DOHH2 (cell line): Measurements from ENCODE around the gene CDNF.

Experiments used
- H3F3A ChIP-seq: fragments of 200-600 bp; sonication (generic), shearing (Covaris generic); 2 replicates; pipeline ENCODE4 v1.6.0; 2016; ENCODE audit warnings: antibody characterized with exemption, mild to moderate bottlenecking; ENCODE audit not compliant: control insufficient read depth, insufficient read depth
- H3K27ac ChIP-seq: fragments of 200-600 bp; sonication (generic); 2 replicates; pipeline ENCODE4 v1.5.1; 2014; ENCODE audit warnings: low read depth, mild to moderate bottlenecking, low read length, moderate library complexity
- H3K27me3 ChIP-seq: fragments of 200-600 bp; sonication (generic); 2 replicates; pipeline ENCODE4 v1.6.1; 2014; ENCODE audit warnings: mild to moderate bottlenecking, low read length, mixed read lengths; ENCODE audit not compliant: control insufficient read depth
- H3K36me3 ChIP-seq: fragments of 200-600 bp; sonication (generic); 2 replicates; pipeline ENCODE4 v1.6.1; 2014; ENCODE audit warnings: mild to moderate bottlenecking, low read length, moderate library complexity, mixed read lengths; ENCODE audit not compliant: control insufficient read depth
- H3K4me1 ChIP-seq: fragments of 200-600 bp; sonication (generic); 2 replicates; pipeline ENCODE4 v1.6.1; 2014; ENCODE audit warnings: mild to moderate bottlenecking, low read length, mixed read lengths; ENCODE audit not compliant: control insufficient read depth
- H3K4me2 ChIP-seq: fragments of 200-600 bp; sonication (generic); 2 replicates; pipeline ENCODE4 v1.6.0; 2014; ENCODE audit warnings: mild to moderate bottlenecking, low read length, moderate library complexity
- H3K4me3 ChIP-seq: fragments of 200-600 bp; sonication (generic); 2 replicates; pipeline ENCODE4 v1.5.1; 2014; ENCODE audit warnings: mild to moderate bottlenecking, low read length, mixed read lengths
- H3K79me2 ChIP-seq: fragments of 200-600 bp; sonication (generic); 2 replicates; pipeline ENCODE4 v1.6.1; 2014; ENCODE audit warnings: mild to moderate bottlenecking, low read length, mixed read lengths; ENCODE audit not compliant: control insufficient read depth
- H3K9me2 ChIP-seq: fragments of 200-600 bp; sonication (generic); replicated peaks from 2 replicates; pipeline ENCODE4 v1.6.1; 2014; ENCODE audit warnings: mild to moderate bottlenecking, low read length, mixed read lengths; ENCODE audit not compliant: control insufficient read depth
- H3K9me3 ChIP-seq: fragments of 200-600 bp; sonication (generic); 2 replicates; pipeline ENCODE4 v1.6.1; 2014; ENCODE audit warnings: antibody characterized with exemption, low read length, mixed read lengths; ENCODE audit not compliant: control insufficient read depth, insufficient read depth
- H4K20me1 ChIP-seq: fragments of 200-600 bp; sonication (generic); 2 replicates; pipeline ENCODE4 v1.6.0; 2014; ENCODE audit warnings: low read depth, mild to moderate bottlenecking, antibody characterized with exemption, low read length, moderate library complexity; ENCODE audit not compliant: control insufficient read depth, insufficient read depth
- EZH2phosphoT487 ChIP-seq: fragments of 200-600 bp; sonication (generic); IDR thresholded peaks from 2 replicates; pipeline ENCODE4 v1.6.1; 2017; ENCODE audit warnings: borderline replicate concordance, mild to moderate bottlenecking, antibody characterized with exemption, low read length, moderate library complexity, mixed read lengths
- TF ChIP-seq, protein P1 (sequence below): fragments of 200-600 bp; sonication (generic); IDR thresholded peaks from one replicate; pipeline ENCODE4 v1.5.1; 2014; ENCODE audit warnings: antibody characterized with exemption, mild to moderate bottlenecking, low read depth, low read length; ENCODE audit not compliant: poor library complexity, severe bottlenecking

The CDNF gene

DNA sequence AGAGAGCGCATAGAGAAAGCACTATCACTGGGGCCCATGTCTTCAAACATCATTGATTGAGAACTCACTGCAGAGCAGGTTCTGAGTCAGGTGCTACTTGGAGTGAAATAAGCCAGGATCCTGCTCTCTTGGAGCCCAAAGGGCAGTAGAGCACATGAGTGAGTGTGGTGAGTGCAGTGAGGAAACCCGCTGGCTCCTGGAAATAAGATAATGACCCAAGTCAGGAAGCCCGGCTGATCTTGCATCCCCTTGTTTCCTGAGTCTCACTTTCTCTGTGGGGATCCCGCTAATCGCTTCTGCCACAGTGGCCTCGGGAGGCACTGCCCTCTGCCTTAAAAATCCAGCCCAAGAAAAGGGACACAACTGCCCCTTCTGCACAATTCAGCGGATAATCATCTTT lies 56.1 kb downstream of the CDNF start:
- Histone ChIP-seq H4K20me1 (no peaks in the 10 kb centered on the region), H3K36me3 (no peaks in the 10 kb centered on the region), H3K4me2 (no peak overlapping the region), H3K4me3 (no peak overlapping the region), H3K27me3 (no peaks in the 10 kb centered on the region), H3K27ac (no peak overlapping the region), H3K9me2 (no peaks in the 10 kb centered on the region), H3K4me1 (peaks cover 11% of the 10 kb centered on the region), H3F3A (no peaks in the 10 kb centered on the region), H3K9me3 (peaks cover 10% of the 10 kb centered on the region; the same call in 1 of the 2 replicates), H3K79me2 (no peaks in the 10 kb centered on the region)
- no peak for TF ChIP-seq EZH2phosphoT487
- TF ChIP-seq, protein P1, sequence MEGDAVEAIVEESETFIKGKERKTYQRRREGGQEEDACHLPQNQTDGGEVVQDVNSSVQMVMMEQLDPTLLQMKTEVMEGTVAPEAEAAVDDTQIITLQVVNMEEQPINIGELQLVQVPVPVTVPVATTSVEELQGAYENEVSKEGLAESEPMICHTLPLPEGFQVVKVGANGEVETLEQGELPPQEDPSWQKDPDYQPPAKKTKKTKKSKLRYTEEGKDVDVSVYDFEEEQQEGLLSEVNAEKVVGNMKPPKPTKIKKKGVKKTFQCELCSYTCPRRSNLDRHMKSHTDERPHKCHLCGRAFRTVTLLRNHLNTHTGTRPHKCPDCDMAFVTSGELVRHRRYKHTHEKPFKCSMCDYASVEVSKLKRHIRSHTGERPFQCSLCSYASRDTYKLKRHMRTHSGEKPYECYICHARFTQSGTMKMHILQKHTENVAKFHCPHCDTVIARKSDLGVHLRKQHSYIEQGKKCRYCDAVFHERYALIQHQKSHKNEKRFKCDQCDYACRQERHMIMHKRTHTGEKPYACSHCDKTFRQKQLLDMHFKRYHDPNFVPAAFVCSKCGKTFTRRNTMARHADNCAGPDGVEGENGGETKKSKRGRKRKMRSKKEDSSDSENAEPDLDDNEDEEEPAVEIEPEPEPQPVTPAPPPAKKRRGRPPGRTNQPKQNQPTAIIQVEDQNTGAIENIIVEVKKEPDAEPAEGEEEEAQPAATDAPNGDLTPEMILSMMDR, result no peak

GRCh38 chr10:14779001-14779651 lies 58.7 kb downstream of the CDNF start:
- H3K36me3 ChIP-seq, result no peaks in the 10 kb centered on the region
- H3K79me2 ChIP-seq, result no peaks in the 10 kb centered on the region
- no peaks in the 10 kb centered on the region for H3K9me2 ChIP-seq
- no peaks in the 10 kb centered on the region for H3F3A ChIP-seq
- H3K4me2 ChIP-seq, result no peak overlapping the region
- no peaks in the 10 kb centered on the region for H3K27me3 ChIP-seq
- H3K4me1 ChIP-seq, result peaks cover 11% of the 10 kb centered on the region
- no peak overlapping the region for H3K27ac ChIP-seq
- H3K9me3 ChIP-seq, result no peaks in the 10 kb centered on the region
- no peaks in the 10 kb centered on the region for H4K20me1 ChIP-seq
- no peak overlapping the region for H3K4me3 ChIP-seq
- no peak for TF ChIP-seq EZH2phosphoT487
- TF ChIP-seq, protein P1, result no peak

DNA sequence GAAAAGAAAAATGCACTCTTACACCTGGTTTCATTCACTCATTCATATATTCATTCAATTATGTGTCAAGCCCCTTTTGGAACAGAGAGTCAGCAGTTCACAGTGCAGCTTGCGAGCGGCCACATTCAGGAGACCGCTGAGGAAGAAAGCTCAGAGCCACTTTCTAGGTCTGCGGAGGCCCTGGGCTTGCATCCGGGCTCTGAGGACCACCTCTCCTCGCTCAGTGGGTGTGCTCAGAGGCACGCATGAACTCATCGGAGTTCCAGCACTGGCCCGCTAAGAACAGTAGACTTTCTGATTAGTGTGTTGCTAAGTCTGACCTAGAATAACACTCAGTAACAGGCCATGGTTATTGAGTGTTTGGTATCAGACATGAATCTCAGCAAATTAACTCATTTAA lies 61.3 kb downstream of the CDNF start:
- TF ChIP-seq, protein P1, result no peak
- no peak for TF ChIP-seq EZH2phosphoT487
- Histone ChIP-seq H4K20me1 (no peaks in the 10 kb centered on the region), H3K4me2 (no peak overlapping the region), H3K9me2 (no peaks in the 10 kb centered on the region), H3K9me3 (no peaks in the 10 kb centered on the region), H3K4me3 (no peak overlapping the region), H3K4me1 (peaks cover 5% of the 10 kb centered on the region), H3K79me2 (no peaks in the 10 kb centered on the region), H3K36me3 (no peaks in the 10 kb centered on the region), H3K27me3 (no peaks in the 10 kb centered on the region), H3F3A (no peaks in the 10 kb centered on the region), H3K27ac (no peak overlapping the region)
